GM12878 (cell line): ENCODE measurements around the gene TRHDE. TPM values are rescaled to one million over a fixed set of nuclear protein-coding genes. Genes with fewer than 3 reads are reported as not detected.

Source experiments
- ATAC-seq: fragments of 200-7000 bp; cut with Tn5 transposase; 3 replicates; pipeline ENCODE4 v1.9.1; 2020; ENCODE audit warnings: mild to moderate bottlenecking, moderate library complexity
- BruUV-seq: library from RNA; stranded (reverse); fragments of 400-500 nt; replicated peaks from 2 replicates; lab custom pipeline; 2021; lab: Mats Ljungman, UMichigan
- CTCF ChIA-PET: fragments of 300-600 bp; sonication (Branson Sonifier 250); formaldehyde crosslinking; extraction: SDS; loops from one replicate; lab custom pipeline; 2021; ENCODE audit warnings: inconsistent platforms; lab: Yijun Ruan, JAX
- POLR2A ChIA-PET: fragments of 350-600 bp; formaldehyde crosslinking; extraction: SDS; loops from one replicate; lab custom pipeline; 2021; ENCODE audit warnings: inconsistent platforms; lab: Charles Lee
- RAD21 ChIA-PET: fragments of 300-600 bp; sonication (Branson Sonifier 250); formaldehyde crosslinking; loops from one replicate; lab custom pipeline; 2023; ENCODE audit warnings: antibody characterized with exemption; ENCODE audit not compliant: unreplicated experiment; lab: Charles Lee
- SMC1A ChIA-PET: fragments of 300-600 bp; sonication (Branson Sonifier 250); formaldehyde crosslinking; loops from one replicate; lab custom pipeline; 2023; ENCODE audit not compliant: unreplicated experiment, uncharacterized antibody; lab: Charles Lee
- DNase-seq: peaks from one replicate; pipeline ENCODE4 v3.0.0-alpha.2; 2011; ENCODE audit warnings: low read depth, low spot score
- FAIRE-seq: peaks from 3 replicates; lab custom pipeline; 2011; peaks lifted over from hg19 to GRCh38; lab: Jason Lieb, UNC
- H2AFZ ChIP-seq: 2 replicates; pipeline ENCODE4 v1.6.0; 2011; ENCODE audit warnings: low read depth, low read length, control low read depth; ENCODE audit not compliant: control insufficient read depth
- H3K27ac ChIP-seq: 2 replicates; pipeline ENCODE4 v1.5.1; 2011; ENCODE audit warnings: control low read depth; ENCODE audit not compliant: control insufficient read depth, insufficient read depth
- H3K27me3 ChIP-seq, 2 experiments: replicated peaks in 1 of 2; 2 replicates each; pipeline versions ENCODE4 v1.6.0 to v1.6.1; 2011; ENCODE audit warnings: low read length in 1 of 2; ENCODE audit not compliant: control insufficient read depth in 2 of 2, insufficient read depth in 2 of 2
- H3K36me3 ChIP-seq, 2 experiments: 2 replicates each; pipeline ENCODE4 v1.5.1; 2011; ENCODE audit warnings: low read length in 1 of 2; ENCODE audit not compliant: control insufficient read depth in 2 of 2, insufficient read depth in 2 of 2
- H3K4me1 ChIP-seq: 2 replicates; pipeline ENCODE4 v1.6.1; 2011; ENCODE audit warnings: mild to moderate bottlenecking, low read length, moderate library complexity, mixed read lengths; ENCODE audit not compliant: control insufficient read depth, insufficient read depth
- H3K4me2 ChIP-seq: 2 replicates; pipeline ENCODE4 v1.6.0; 2011; ENCODE audit warnings: control low read depth; ENCODE audit not compliant: control insufficient read depth, insufficient read depth
- H3K4me3 ChIP-seq: fragments of 200-600 bp; sonication (generic); 2 replicates; pipeline ENCODE4 v1.5.1; 2016
- H3K79me2 ChIP-seq: 2 replicates; pipeline ENCODE4 v1.6.0; 2011; ENCODE audit warnings: low read length; ENCODE audit not compliant: control insufficient read depth, insufficient read depth
- H3K9ac ChIP-seq: 2 replicates; pipeline ENCODE4 v1.8.0; 2011; ENCODE audit warnings: low read length, control low read depth, mixed read lengths; ENCODE audit not compliant: control insufficient read depth, insufficient read depth
- H3K9me3 ChIP-seq: replicated peaks from 3 replicates; pipeline ENCODE4 v1.5.1; 2011; ENCODE audit warnings: mild to moderate bottlenecking, low read length; ENCODE audit not compliant: control insufficient read depth, insufficient read depth
- H4K20me1 ChIP-seq: 2 replicates; pipeline ENCODE4 v1.6.0; 2011; ENCODE audit not compliant: control insufficient read depth, insufficient read depth
- CBFB ChIP-seq: IDR thresholded peaks from 2 replicates; pipeline ENCODE4 v1.6.1; 2016; ENCODE audit warnings: antibody characterized with exemption, low read depth
- CUX1 ChIP-seq: IDR thresholded peaks from 2 replicates; pipeline ENCODE4 v1.6.1; 2012; ENCODE audit warnings: improper control_type of control experiment, low read depth, low read length; ENCODE audit not compliant: insufficient replicate concordance
- FOXM1 ChIP-seq: IDR thresholded peaks from 2 replicates; pipeline ENCODE4 v1.6.1; 2012; ENCODE audit warnings: low read depth, mild to moderate bottlenecking, inconsistent platforms, low read length, moderate library complexity
- GABPA ChIP-seq: IDR thresholded peaks from 2 replicates; pipeline ENCODE4 v1.6.1; 2014; ENCODE audit warnings: antibody characterized with exemption, low read depth, mild to moderate bottlenecking, inconsistent platforms
- GATAD2B ChIP-seq: fragments of 450-650 bp; conservative IDR thresholded peaks from 2 replicates; pipeline ENCODE4 v1.6.1; 2017; ENCODE audit warnings: low read depth, mild to moderate bottlenecking, moderate library complexity
- MTA2 ChIP-seq: fragments of 450-650 bp; IDR thresholded peaks from 2 replicates; pipeline ENCODE4 v1.6.1; 2016; ENCODE audit warnings: low read depth, mild to moderate bottlenecking, moderate library complexity
- MTA3 ChIP-seq: IDR thresholded peaks from 2 replicates; pipeline ENCODE4 v1.6.1; 2012; ENCODE audit warnings: low read length, inconsistent platforms, borderline replicate concordance
- POU2F2 ChIP-seq: IDR thresholded peaks from 3 replicates; pipeline ENCODE4 v1.6.1; 2011; ENCODE audit warnings: low read depth, mild to moderate bottlenecking, low read length, borderline replicate concordance
- PRDM15 ChIP-seq: fragments of 450-650 bp; formaldehyde crosslinking; IDR thresholded peaks from 2 replicates; pipeline ENCODE4 v1.4.0; 2020; ENCODE audit warnings: mild to moderate bottlenecking, moderate library complexity
- RBBP5 ChIP-seq: fragments of 200-600 bp; sonication (generic); conservative IDR thresholded peaks from 2 replicates; pipeline ENCODE4 v1.6.1; 2016
- SREBF2 ChIP-seq: IDR thresholded peaks from 2 replicates; pipeline ENCODE4 v1.6.1; 2012; ENCODE audit warnings: mild to moderate bottlenecking, low read length
- ZNF217 ChIP-seq: fragments of 450-650 bp; IDR thresholded peaks from 2 replicates; pipeline ENCODE4 v1.6.1; 2017; ENCODE audit warnings: antibody characterized with exemption, mild to moderate bottlenecking
- ZNF384 ChIP-seq: IDR thresholded peaks from 2 replicates; pipeline ENCODE4 v1.6.1; 2012; ENCODE audit warnings: low read depth, mild to moderate bottlenecking, low read length, improper control_type of control experiment, borderline replicate concordance
- WGBS: methylation state at CpG from one replicate; pipeline ENCODE4 v1.1.6; 2016; ENCODE audit warnings: low lambda C conversion rate; ENCODE audit not compliant: insufficient replicate concordance, insufficient coverage; ENCODE audit errors: missing lambda C conversion rate; 5-methylcytosine and 5-hydroxymethylcytosine counted together
- in situ Hi-C: fragments of 300-500 bp; cut with MboI; formaldehyde crosslinking; loops from 9 replicates; pipeline ENCODE4 v1.14.3; 2018; ENCODE audit warnings: mixed read lengths
- intact Hi-C: fragments of 100-400 bp; cut with micrococcal nuclease; formaldehyde crosslinking; loops from one replicate; pipeline ENCODE4 v1.14.2; 2022; ENCODE audit not compliant: unreplicated experiment
- polyA plus RNA-seq, 11 experiments: library from polyadenylated mRNA; depleted of rRNA in 4 of 11; unstranded in 6 of 11; stranded (reverse) in 5 of 11; fragments of >200 nt; fragmentation: Nextera tagmentation in 4 of 11; fragmentation: Illumina TruSeq in 1 of 11; extraction: Ambion mirVana in 4 of 11; extraction: Trizol in 1 of 11; gene quantifications; 1 replicate in 1 of 11; 2 replicates in 10 of 11; pipeline versions ENCODE4 v1.2.1 to v1.2.3, GENCODE V29; 2011 to 2016; ENCODE audit warnings: inconsistent platforms in 2 of 11, missing spikeins in 2 of 11, low read depth in 1 of 11
- total RNA-seq, 4 experiments: library from RNA; depleted of rRNA in 3 of 4; stranded (reverse); fragments of >200 nt in 3 of 4; fragmentation: Illumina TruSeq in 1 of 4; extraction: Trizol in 1 of 4; gene quantifications; 2 replicates each; pipeline versions ENCODE4 v1.2.1 to v1.2.3, GENCODE V29; 2013 to 2021

TRHDE gene
- total and polyA plus RNA-seq, 10 of the 15 experiments (the other 5 are each of a cell fraction or from before 2014, with no cell fraction given): not detected

GRCh38 chr12:72274931-72275330, 2.8 kb downstream of the TRHDE start (continued):
- TF ChIP-seq CUX1: no peak

GRCh38 chr12:72275526-72275925, 3.4 kb downstream of the TRHDE start:
- in situ Hi-C loops (no loop called here), intact Hi-C loops (no loop called here)
- H3K79me2 ChIP-seq: no peaks in the 10 kb centered on the region
- H3K9me3 ChIP-seq: no peaks in the 10 kb centered on the region
- H3K27ac ChIP-seq: no peak overlapping the region
- no peaks in the 10 kb centered on the region for H4K20me1 ChIP-seq
- CTCF ChIA-PET: no interaction called here
- DNase-seq (no peak), FAIRE-seq (no peak), ATAC-seq (no peak)
- SMC1A ChIA-PET: interaction anchor here (1.1 to 1.6 kb wide), 2 partner anchors 11 to 96 kb away, joined by 3 to 6 read pairs; no protein-coding TSS in a partner anchor
- H3K27me3 ChIP-seq: peaks cover 9 to 10% of the 10 kb centered on the region in 2 experiments
- H3K4me2 ChIP-seq: no peak overlapping the region
- H2AFZ ChIP-seq: no peak overlapping the region
- WGBS: 62% methylated on average over 2 of the region's 2 CpGs
- BruUV-seq: no TSS peak
- POLR2A ChIA-PET: no interaction called here
- no peaks in the 10 kb centered on the region for H3K4me1 ChIP-seq
- no peak overlapping the region for H3K9ac ChIP-seq
- no peaks in the 10 kb centered on the region for H3K36me3 ChIP-seq
- TF ChIP-seq POU2F2 (no peak), SREBF2 (no peak), GATAD2B (no peak), MTA2 (no peak), GABPA (no peak), ZNF384 (no peak), FOXM1 (no peak), MTA3 (no peak), ZNF217 (no peak), CBFB (no peak), RBBP5 (no peak), PRDM15 (CRISPR knock-in tag) (no peak)
- no peak overlapping the region for H3K4me3 ChIP-seq
- RAD21 ChIA-PET: no interaction called here
